CD4-positive, alpha-beta T cell treated with Interleukin-1 beta for 1 hour (primary cell): ENCODE data around the gene LY6G6D.
"Not testable (repeated sequence)": the region's sequence is repeated elsewhere in the genome, so short reads cannot be mapped to it uniquely, and the experiment has no call there.

Source experiments
- DNase-seq, 2 donors: peaks; one replicate each; pipeline ENCODE4 v3.0.0-alpha.2; 2020 to 2022

Gene LY6G6D

GRCh38 chr6:31692886-31693285 is 22.3 kb upstream of the LY6G6D start:
- DNase-seq = no peak

GRCh38 chr6:31693535-31693934 is 21.6 kb upstream of the LY6G6D start:
- no peak for DNase-seq

- DNase-seq = no peak
These were observed 17.6 kb upstream of the LY6G6D start for GRCh38 chr6:31697555-31697954.

- no peak for DNase-seq
These were observed 14.3 kb upstream of the LY6G6D start for GRCh38 chr6:31700740-31701401.

GRCh38 chr6:31701666-31702404 is 13.3 kb upstream of the LY6G6D start:
- no peak for DNase-seq

- peak in 1 of 2 donors; percentile 10 for DNase-seq
These were observed 12.7 kb upstream of the LY6G6D start for GRCh38 chr6:31702405-31702818.

- DNase-seq = peak; percentile 97 to 99
These were observed 12.1 kb upstream of the LY6G6D start, which contains the start of gene ABHD16A for GRCh38 chr6:31702819-31703716. Gene ABHD16A, minus strand, starts transcription at chr6:31703324. Its CDS starts 43 bp downstream, at chr6:31703281.

GRCh38 chr6:31705931-31706330 is 9.2 kb upstream of the LY6G6D start:
- no peak for DNase-seq

- no peak for DNase-seq
These were observed 8.5 kb upstream of the LY6G6D start, which contains the start of gene LY6G6F for GRCh38 chr6:31706599-31706998. Gene LY6G6F, plus strand, starts transcription at chr6:31706866. Its CDS starts 41 bp downstream, at chr6:31706907.

GRCh38 chr6:31707701-31708100 is 7.4 kb upstream of the LY6G6D start:
- no peak for DNase-seq

- DNase-seq = no peak
These were observed 6.9 kb upstream of the LY6G6D start for GRCh38 chr6:31708224-31708623.

GRCh38 chr6:31709157-31709556 is 6.0 kb upstream of the LY6G6D start:
- not testable (repeated sequence) for DNase-seq

GRCh38 chr6:31710523-31711219 is 4.5 kb upstream of the LY6G6D start:
- DNase-seq = no peak

- no peak for DNase-seq
These were observed 3.9 kb upstream of the LY6G6D start for GRCh38 chr6:31711233-31711632.

GRCh38 chr6:31712296-31712695 is 2.9 kb upstream of the LY6G6D start:
- DNase-seq = peak; percentile 31 to 38

- no peak for DNase-seq
These were observed 1.7 kb upstream of the LY6G6D start for GRCh38 chr6:31713465-31713864.

GRCh38 chr6:31713991-31714684 is 1.0 kb upstream of the LY6G6D start:
- DNase-seq = no peak

- DNase-seq = no peak
These were observed 2.5 kb downstream of the LY6G6D start for GRCh38 chr6:31717499-31718222.

GRCh38 chr6:31718265-31718664 is 3.1 kb downstream of the LY6G6D start:
- DNase-seq = no peak

GRCh38 chr6:31719001-31719400 is 3.9 kb downstream of the LY6G6D start:
- DNase-seq = no peak

GRCh38 chr6:31720196-31720770 is 5.1 kb downstream of the LY6G6D start:
- DNase-seq = no peak
